Stimulated activated CD4-positive, alpha-beta T cell treated with anti-CD3 and anti-CD28 coated beads, Interleukin-12 subunit alpha, Interleukin-12 subunit beta, amount 100 ng/mL, for 24 hours (primary cell): Measurements from ENCODE around the gene ADAM21.
"Not testable (repeated sequence)": the region's sequence is repeated elsewhere in the genome, so short reads cannot be mapped to it uniquely, and the experiment has no call there.

Source experiments
- DNase-seq, 2 experiments: peaks; one replicate each; pipeline ENCODE4 v3.0.0-alpha.2; 2020; ENCODE audit warnings: low read depth in 2 of 2

The ADAM21 gene

DNA sequence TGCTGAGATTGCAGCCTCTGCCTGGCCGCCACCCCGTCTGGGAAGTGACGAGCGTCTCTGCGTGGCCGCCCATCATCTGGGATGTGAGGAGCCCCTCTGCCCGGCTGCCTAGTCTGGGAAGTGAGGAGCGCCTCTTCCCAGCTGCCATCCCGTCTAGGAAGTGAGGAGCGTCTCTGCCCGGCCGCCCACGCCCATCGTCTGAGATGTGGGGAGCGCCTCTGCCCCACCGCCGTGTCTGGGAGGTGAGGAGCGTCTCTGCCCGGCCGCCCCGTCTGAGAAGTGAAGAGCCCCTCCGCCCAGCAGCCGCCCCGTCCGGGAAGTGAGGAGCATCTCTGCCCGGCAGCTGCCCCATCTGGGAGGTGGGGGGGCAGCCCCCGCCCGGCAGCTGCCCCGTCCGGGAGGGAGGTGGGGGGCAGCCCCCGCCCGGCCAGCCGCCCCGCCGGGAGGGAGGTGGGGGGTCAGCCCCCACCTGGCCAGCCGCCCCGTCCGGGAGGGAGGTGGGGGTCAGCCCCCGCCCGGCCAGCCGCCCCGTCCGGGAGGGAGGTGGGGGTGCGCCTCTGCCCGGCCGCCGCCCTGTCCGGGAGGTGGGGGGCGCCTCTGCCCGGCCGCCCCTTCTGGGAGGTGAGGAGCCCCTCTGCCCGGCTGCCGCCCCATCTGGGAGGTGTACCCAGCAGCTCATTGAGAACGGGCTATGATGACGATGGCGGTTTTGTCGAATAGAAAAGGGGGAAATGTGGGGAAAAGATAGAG lies 25.6 kb downstream of the ADAM21 start:
- DNase-seq, result not testable (repeated sequence)

GRCh38 chr14:70489579-70490200 lies 37.7 kb downstream of the ADAM21 start:
- DNase-seq, result no peak

DNA sequence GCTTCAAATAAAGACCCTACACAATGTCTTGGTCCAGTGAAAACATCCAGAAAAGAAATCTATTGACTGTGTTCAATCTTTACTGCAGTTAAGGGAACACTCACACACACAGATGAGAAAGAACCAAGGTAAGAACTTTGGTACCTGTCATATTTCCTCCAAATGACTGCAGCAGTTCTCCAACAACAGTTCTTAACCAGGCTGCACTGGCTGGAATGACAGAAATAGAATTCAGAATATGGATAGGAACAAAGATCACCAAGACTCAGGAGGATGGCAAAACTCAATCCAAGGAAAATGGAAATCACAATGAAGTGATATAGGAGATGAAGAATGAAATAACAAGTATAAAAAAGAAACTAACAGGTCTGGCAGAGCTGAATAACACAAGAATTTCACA lies 46.2 kb downstream of the ADAM21 start:
- DNase-seq, result no peak
